ENCODE data around the gene UBALD1. TPM values are rescaled to one million over a fixed set of nuclear protein-coding genes. Genes with fewer than 3 reads are reported as not detected.

Gene UBALD1
- total and polyA plus RNA-seq, 10 of the 15 experiments (the other 5 are each of a cell fraction or from before 2014, with no cell fraction given), result 0.05 to 32.7 (median 5.1) TPM

- TF ChIP-seq NR2C2 (IDR thresholded peaks at IDR 0.05; ENCODE audit: borderline replicate concordance, control insufficient read depth, insufficient read length, low read depth) (no peak), ZNF217 (IDR thresholded peaks at IDR 0.05) (no peak), CTCF (IDR thresholded peaks at IDR 0.05 in 2 of 3, conservative IDR thresholded peaks at IDR 0.05 in 1 of 3; ENCODE audit: control insufficient read depth in 2 of 3, extremely low read depth in 1 of 3, insufficient read depth in 1 of 3, low read depth in 3 of 3, low read length in 3 of 3) (no peak)
Observed at GRCh38 chr16:4591706-4592470, 22.8 kb downstream of the UBALD1 start (continued).

GRCh38 chr16:4591191-4591590, 23.5 kb downstream of the UBALD1 start:
- Histone ChIP-seq H3K4me3 (no peak overlapping the region), H2AFZ (ENCODE audit: control insufficient read depth, low read depth, low read length) (no peak overlapping the region), H4K20me1 (ENCODE audit: control insufficient read depth, insufficient read depth) (no peaks in the 10 kb centered on the region), H3K4me2 (ENCODE audit: control insufficient read depth, insufficient read depth) (no peak overlapping the region), H3K79me2 (ENCODE audit: control insufficient read depth, insufficient read depth, low read length) (no peaks in the 10 kb centered on the region), H3K9ac (ENCODE audit: control insufficient read depth, insufficient read depth, low read length) (no peak overlapping the region), H3K4me1 (ENCODE audit: control insufficient read depth, insufficient read depth, low read length) (no peaks in the 10 kb centered on the region), H3K36me3 (ENCODE audit: control insufficient read depth in 2 of 2, insufficient read depth in 2 of 2, low read length in 1 of 2) (no peaks in the 10 kb centered on the region), H3K27me3 (replicated peaks in 1 of 2; ENCODE audit: control insufficient read depth in 2 of 2, insufficient read depth in 2 of 2, low read length in 1 of 2) (no peaks in the 10 kb centered on the region; a peak in 2 of 4 replicates), H3K27ac (ENCODE audit: control insufficient read depth, insufficient read depth) (no peak overlapping the region), H3K9me3 (replicated peaks; ENCODE audit: control insufficient read depth, insufficient read depth, low read length) (peaks cover 8% of the 10 kb centered on the region; the same call in 2 of the 3 replicates)
- 25% methylated on average over 6 of the region's 6 CpGs for WGBS (ENCODE audit: insufficient coverage, insufficient replicate concordance, low lambda C conversion rate, missing lambda C conversion rate)
- SMC1A ChIA-PET (ENCODE audit: uncharacterized antibody, unreplicated experiment), result interaction anchor here (0.7 kb wide), 1 partner anchor 496 kb away, joined by 3 read pairs; no protein-coding TSS in a partner anchor
- FAIRE-seq (no peak), DNase-seq (ENCODE audit: low read depth, low spot score) (no peak), ATAC-seq (no peak)
- BruUV-seq (replicated peaks), result no TSS peak
- RAD21 ChIA-PET (ENCODE audit: unreplicated experiment), result no interaction called here
- POLR2A ChIA-PET, result interaction anchor here (0.6 kb wide), 1 partner anchor 113 kb away, joined by 3 read pairs; no protein-coding TSS in a partner anchor
- in situ Hi-C loops (cut with MboI), result loop anchor here (10.0 kb wide), 1 partner anchor 56 kb away; the partner anchor contains the start of gene CDIP1
- CTCF ChIA-PET, result interaction anchor here (0.6 to 1.1 kb wide), 3 partner anchors 86 to 420 kb away, joined by 3 to 4 read pairs (median 4); no protein-coding TSS in a partner anchor
- intact Hi-C loops (cut with micrococcal nuclease; ENCODE audit: unreplicated experiment), result no loop called here
- TF ChIP-seq BCLAF1 (IDR thresholded peaks at IDR 0.05), result no peak
- TF ChIP-seq TBL1XR1 (IDR thresholded peaks at IDR 0.05; ENCODE audit: low read depth, low read length), result no peak
- TF ChIP-seq, protein P1, sequence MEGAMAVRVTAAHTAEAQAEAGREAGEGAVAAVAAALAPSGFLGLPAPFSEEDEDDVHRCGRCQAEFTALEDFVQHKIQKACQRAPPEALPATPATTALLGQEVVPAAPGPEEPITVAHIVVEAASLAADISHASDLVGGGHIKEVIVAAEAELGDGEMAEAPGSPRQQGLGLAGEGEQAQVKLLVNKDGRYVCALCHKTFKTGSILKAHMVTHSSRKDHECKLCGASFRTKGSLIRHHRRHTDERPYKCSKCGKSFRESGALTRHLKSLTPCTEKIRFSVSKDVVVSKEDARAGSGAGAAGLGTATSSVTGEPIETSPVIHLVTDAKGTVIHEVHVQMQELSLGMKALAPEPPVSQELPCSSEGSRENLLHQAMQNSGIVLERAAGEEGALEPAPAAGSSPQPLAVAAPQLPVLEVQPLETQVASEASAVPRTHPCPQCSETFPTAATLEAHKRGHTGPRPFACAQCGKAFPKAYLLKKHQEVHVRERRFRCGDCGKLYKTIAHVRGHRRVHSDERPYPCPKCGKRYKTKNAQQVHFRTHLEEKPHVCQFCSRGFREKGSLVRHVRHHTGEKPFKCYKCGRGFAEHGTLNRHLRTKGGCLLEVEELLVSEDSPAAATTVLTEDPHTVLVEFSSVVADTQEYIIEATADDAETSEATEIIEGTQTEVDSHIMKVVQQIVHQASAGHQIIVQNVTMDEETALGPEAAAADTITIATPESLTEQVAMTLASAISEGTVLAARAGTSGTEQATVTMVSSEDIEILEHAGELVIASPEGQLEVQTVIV (IDR thresholded peaks at IDR 0.05; ENCODE audit: borderline replicate concordance, partially characterized antibody), result no peak
- no peak for TF ChIP-seq ATF7 (IDR thresholded peaks at IDR 0.05; ENCODE audit: low read depth)

Data from GM12878 (cell line).